ENCODE results near the gene PELI1. TPM values are rescaled to one million over a fixed set of nuclear protein-coding genes. Genes with fewer than 3 reads are reported as not detected.

Gene PELI1
- total RNA-seq, 1 donor from 2014 or later: 72.4 TPM

DNA sequence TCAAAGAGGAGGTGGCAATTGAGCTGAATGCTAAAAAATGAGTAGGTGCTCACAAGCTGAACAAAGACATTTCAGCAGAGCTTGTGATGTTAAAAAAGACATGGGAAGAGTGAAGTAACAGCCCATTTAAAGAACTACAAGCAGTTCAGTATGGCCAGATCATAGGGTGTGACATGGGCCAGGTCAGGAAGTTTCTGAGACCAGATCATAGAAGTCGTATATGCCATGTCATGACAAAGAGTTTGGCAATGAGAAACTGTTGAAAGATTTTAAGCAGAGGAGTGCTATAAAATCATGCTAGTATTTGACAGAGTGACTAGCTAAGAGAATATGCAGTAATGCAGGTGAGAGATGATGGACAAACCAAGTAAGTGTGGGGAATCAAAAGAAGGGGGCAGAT is 7.3 kb upstream of the PELI1 start:
- H3K9me3 Mint-ChIP-seq (ENCODE audit: low read depth): peaks cover 2% of the 10 kb centered on the region
- H3K27ac Mint-ChIP-seq: no peak overlapping the region
- no peak for DNase-seq (ENCODE audit: low spot score, unreplicated experiment)
- no peaks in the 10 kb centered on the region for H3K36me3 Mint-ChIP-seq (ENCODE audit: insufficient read depth)
- TF ChIP-seq, protein P1, sequence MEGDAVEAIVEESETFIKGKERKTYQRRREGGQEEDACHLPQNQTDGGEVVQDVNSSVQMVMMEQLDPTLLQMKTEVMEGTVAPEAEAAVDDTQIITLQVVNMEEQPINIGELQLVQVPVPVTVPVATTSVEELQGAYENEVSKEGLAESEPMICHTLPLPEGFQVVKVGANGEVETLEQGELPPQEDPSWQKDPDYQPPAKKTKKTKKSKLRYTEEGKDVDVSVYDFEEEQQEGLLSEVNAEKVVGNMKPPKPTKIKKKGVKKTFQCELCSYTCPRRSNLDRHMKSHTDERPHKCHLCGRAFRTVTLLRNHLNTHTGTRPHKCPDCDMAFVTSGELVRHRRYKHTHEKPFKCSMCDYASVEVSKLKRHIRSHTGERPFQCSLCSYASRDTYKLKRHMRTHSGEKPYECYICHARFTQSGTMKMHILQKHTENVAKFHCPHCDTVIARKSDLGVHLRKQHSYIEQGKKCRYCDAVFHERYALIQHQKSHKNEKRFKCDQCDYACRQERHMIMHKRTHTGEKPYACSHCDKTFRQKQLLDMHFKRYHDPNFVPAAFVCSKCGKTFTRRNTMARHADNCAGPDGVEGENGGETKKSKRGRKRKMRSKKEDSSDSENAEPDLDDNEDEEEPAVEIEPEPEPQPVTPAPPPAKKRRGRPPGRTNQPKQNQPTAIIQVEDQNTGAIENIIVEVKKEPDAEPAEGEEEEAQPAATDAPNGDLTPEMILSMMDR (IDR thresholded peaks at IDR 0.05; ENCODE audit: unreplicated experiment): no peak
- H3K4me3 Mint-ChIP-seq (ENCODE audit: low read depth): no peak overlapping the region
- H3K4me1 Mint-ChIP-seq (ENCODE audit: low read depth): peaks cover 3% of the 10 kb centered on the region
- H3K27me3 Mint-ChIP-seq: peaks cover 4% of the 10 kb centered on the region

DNA sequence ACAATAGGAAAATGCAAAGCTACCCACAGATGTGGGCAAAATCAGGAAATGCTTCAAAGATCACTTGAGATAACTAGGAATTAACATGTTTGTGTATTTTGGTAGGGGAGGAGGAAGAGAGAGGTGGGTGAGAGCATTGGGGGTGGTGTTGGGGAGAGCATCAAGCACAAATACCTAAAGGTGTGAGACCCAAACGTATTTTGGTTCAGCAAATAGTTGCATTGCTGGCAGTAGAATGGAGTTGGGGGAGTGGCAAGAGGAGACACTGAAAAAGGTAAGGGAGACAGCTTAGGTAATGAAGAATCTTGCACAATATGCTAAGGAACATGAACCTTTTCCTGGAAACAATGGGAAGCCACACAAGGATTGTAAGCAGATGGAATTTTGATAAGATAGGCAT is 1.5 kb upstream of the PELI1 start:
- H3K36me3 Mint-ChIP-seq (ENCODE audit: insufficient read depth): no peaks in the 10 kb centered on the region
- H3K27ac Mint-ChIP-seq: no peak overlapping the region
- H3K4me1 Mint-ChIP-seq (ENCODE audit: low read depth): peaks cover 21% of the 10 kb centered on the region
- H3K27me3 Mint-ChIP-seq: no peaks in the 10 kb centered on the region
- no peak for DNase-seq (ENCODE audit: low spot score, unreplicated experiment)
- H3K9me3 Mint-ChIP-seq (ENCODE audit: low read depth): no peaks in the 10 kb centered on the region
- H3K4me3 Mint-ChIP-seq (ENCODE audit: low read depth): no peak overlapping the region
- TF ChIP-seq, protein P1 (IDR thresholded peaks at IDR 0.05; ENCODE audit: unreplicated experiment): no peak

- TF ChIP-seq, protein P1 (IDR thresholded peaks at IDR 0.05; ENCODE audit: unreplicated experiment): no peak
- peaks cover 23% of the 10 kb centered on the region for H3K4me1 Mint-ChIP-seq (ENCODE audit: low read depth)
- H3K27me3 Mint-ChIP-seq: no peaks in the 10 kb centered on the region
- no peaks in the 10 kb centered on the region for H3K9me3 Mint-ChIP-seq (ENCODE audit: low read depth)
- H3K36me3 Mint-ChIP-seq (ENCODE audit: insufficient read depth): no peaks in the 10 kb centered on the region
- no peak overlapping the region for H3K4me3 Mint-ChIP-seq (ENCODE audit: low read depth)
- H3K27ac Mint-ChIP-seq: no peak overlapping the region
- no peak for DNase-seq (ENCODE audit: low spot score, unreplicated experiment)
Observed at GRCh38 chr2:64145119-64145518, 899 bp upstream of the PELI1 start.

GRCh38 chr2:64143169-64144056 is 807 bp downstream of the PELI1 start:
- no peaks in the 10 kb centered on the region for H3K9me3 Mint-ChIP-seq (ENCODE audit: low read depth)
- H3K36me3 Mint-ChIP-seq (ENCODE audit: insufficient read depth): peaks cover 5% of the 10 kb centered on the region
- H3K27ac Mint-ChIP-seq: peak overlapping the region; percentile 95
- H3K4me1 Mint-ChIP-seq (ENCODE audit: low read depth): peaks cover 29% of the 10 kb centered on the region
- no peaks in the 10 kb centered on the region for H3K27me3 Mint-ChIP-seq
- TF ChIP-seq, protein P1 (IDR thresholded peaks at IDR 0.05; ENCODE audit: unreplicated experiment): no peak
- DNase-seq (ENCODE audit: low spot score, unreplicated experiment): peak; percentile 36
- peak overlapping the region; percentile 89 for H3K4me3 Mint-ChIP-seq (ENCODE audit: low read depth)

DNA sequence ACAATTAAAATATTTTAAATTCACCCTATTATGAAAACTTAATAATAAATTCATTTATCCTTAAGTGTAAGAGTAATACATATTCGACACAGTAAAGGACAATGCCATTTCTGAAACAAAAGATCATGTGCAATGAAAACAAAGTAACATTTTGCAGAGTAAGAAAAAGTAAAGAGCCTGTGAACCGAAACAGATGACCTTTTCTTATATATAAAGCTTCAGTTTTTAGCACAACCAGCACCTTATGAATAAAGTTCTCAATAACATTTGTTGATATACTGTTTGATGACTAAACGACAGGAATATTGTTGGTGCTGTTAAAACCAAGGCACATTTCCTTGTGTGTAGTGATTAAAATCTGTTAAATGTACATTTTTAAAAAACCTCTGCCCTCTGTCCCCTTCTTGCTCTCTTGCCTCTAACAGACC is 1.5 kb downstream of the PELI1 start:
- H3K27ac Mint-ChIP-seq: peak overlapping the region; percentile 95
- H3K4me1 Mint-ChIP-seq (ENCODE audit: low read depth): peaks cover 35% of the 10 kb centered on the region
- no peaks in the 10 kb centered on the region for H3K27me3 Mint-ChIP-seq
- H3K9me3 Mint-ChIP-seq (ENCODE audit: low read depth): no peaks in the 10 kb centered on the region
- no peak for DNase-seq (ENCODE audit: low spot score, unreplicated experiment)
- H3K36me3 Mint-ChIP-seq (ENCODE audit: insufficient read depth): peaks cover 5% of the 10 kb centered on the region
- TF ChIP-seq, protein P1 (IDR thresholded peaks at IDR 0.05; ENCODE audit: unreplicated experiment): no peak
- peak overlapping the region; percentile 89 for H3K4me3 Mint-ChIP-seq (ENCODE audit: low read depth)

Measured in progenitor cell of endocrine pancreas (in vitro differentiated cells).